Gastrocnemius medialis (tissue), 4 donors: ENCODE results near the gene OSCP1. TPM values are rescaled to one million over a fixed set of nuclear protein-coding genes. Genes with fewer than 3 reads are reported as not detected.

ENCODE experiments used
- ATAC-seq, 2 donors: fragments of 150-250 bp; one replicate each; pipeline ENCODE4 v1.9.1; 2016
- DNase-seq, 2 donors: peaks; one replicate each; pipeline ENCODE4 v3.0.0-alpha.2; 2019
- H3K27ac ChIP-seq, 4 donors: fragments of 200-600 bp; sonication (generic); 1 replicate in 1 of 4; 2 replicates in 3 of 4; pipeline ENCODE4 v1.5.1; 2016 to 2018; ENCODE audit warnings: mild to moderate bottlenecking in 2 of 4, moderate library complexity in 1 of 4
- H3K27me3 ChIP-seq, 3 donors: fragments of 200-600 bp; sonication (generic) in 2 of 3; 1 replicate in 1 of 3; 2 replicates in 2 of 3; pipeline versions ENCODE4 v1.5.1 to v1.6.0; 2016 to 2019; ENCODE audit warnings: mild to moderate bottlenecking in 1 of 3, moderate library complexity in 1 of 3
- H3K36me3 ChIP-seq, 2 donors: fragments of 200-600 bp; sonication (generic) in 1 of 2; one replicate each; pipeline ENCODE4 v1.5.1; 2017 to 2018
- H3K4me1 ChIP-seq, 2 donors: fragments of 200-600 bp; sonication (generic) in 1 of 2; one replicate each; pipeline ENCODE4 v1.5.1; 2016 to 2017; ENCODE audit warnings: mild to moderate bottlenecking in 2 of 2
- H3K4me3 ChIP-seq, 4 donors: fragments of 200-600 bp; sonication (generic) in 3 of 4; 1 replicate in 1 of 4; 2 replicates in 3 of 4; pipeline ENCODE4 v1.5.1; 2016 to 2019; ENCODE audit warnings: mild to moderate bottlenecking in 2 of 4
- H3K9me3 ChIP-seq, 3 donors: fragments of 200-600 bp; sonication (generic) in 2 of 3; 1 replicate in 1 of 3; 2 replicates in 2 of 3; pipeline ENCODE4 v1.5.1; 2016 to 2019
- CTCF ChIP-seq, 5 experiments: fragments of 450-650 bp in 3 of 5; fragments of 200-600 bp in 2 of 5; sonication (generic) in 2 of 5; IDR thresholded peaks in 4 of 5; conservative IDR thresholded peaks in 1 of 5; 1 replicate in 4 of 5; 2 replicates in 1 of 5; pipeline ENCODE4 v1.5.1; 2016 to 2019; ENCODE audit warnings: antibody characterized with exemption in 5 of 5, mild to moderate bottlenecking in 3 of 5, moderate library complexity in 3 of 5
- POLR2A ChIP-seq, 2 donors: fragments of 450-650 bp; IDR thresholded peaks; one replicate each; pipeline ENCODE4 v1.6.1; 2017; ENCODE audit warnings: antibody characterized with exemption in 2 of 2, mild to moderate bottlenecking in 2 of 2, moderate library complexity in 2 of 2
- in situ Hi-C, 4 donors: fragments of 200-750 bp; cut with MboI; loops; one replicate each; pipeline versions ENCODE4 v1.15.0 to v1.8.0; 2017; ENCODE audit warnings: low sequenced_read_pairs in 4 of 4
- intact Hi-C: fragments of 100-400 bp; cut with DNase I; formaldehyde crosslinking; loops from one replicate; pipeline ENCODE4 v1.15.1; 2023; ENCODE audit warnings: low total_unique reads
- total RNA-seq, 4 donors: library from RNA; depleted of rRNA; stranded (reverse); fragments of >200 nt; gene quantifications; one replicate each; pipeline versions ENCODE4 v1.1.0 to v1.2.3, GENCODE V29; 2016

The OSCP1 gene
- total RNA-seq, 4 donors from 2014 or later = 3.3 to 6.7 (median 4.7) TPM

- Histone ChIP-seq H3K27ac (no peak overlapping the region), H3K4me3 (no peak overlapping the region), H3K4me1 (no peaks in the 10 kb centered on the region), H3K9me3 (no peaks in the 10 kb centered on the region), H3K27me3 (no peaks in the 10 kb centered on the region), H3K36me3 (no peaks in the 10 kb centered on the region)
- no peak for ATAC-seq
- intact Hi-C loops = no loop called here
- TF ChIP-seq CTCF (IDR thresholded peaks at IDR 0.05 in 4 of 5, conservative IDR thresholded peaks at IDR 0.05 in 1 of 5) (no peak), POLR2A (IDR thresholded peaks at IDR 0.05) (no peak)
- in situ Hi-C loops = no loop called here
- DNase-seq = no peak
Measured at GRCh38 chr1:36475341-36475740, 25.1 kb upstream of the OSCP1 start.

- H3K9me3 ChIP-seq = no peaks in the 10 kb centered on the region
- no peaks in the 10 kb centered on the region for H3K36me3 ChIP-seq
- H3K27ac ChIP-seq = no peak overlapping the region
- H3K4me3 ChIP-seq = no peak overlapping the region
- intact Hi-C loops (no loop called here), in situ Hi-C loops (no loop called here)
- H3K4me1 ChIP-seq = no peaks in the 10 kb centered on the region
- no peak for TF ChIP-seq CTCF (IDR thresholded peaks at IDR 0.05 in 4 of 5, conservative IDR thresholded peaks at IDR 0.05 in 1 of 5)
- no peak for TF ChIP-seq POLR2A (IDR thresholded peaks at IDR 0.05)
- DNase-seq (no peak), ATAC-seq (no peak)
- H3K27me3 ChIP-seq = no peaks in the 10 kb centered on the region
Measured at GRCh38 chr1:36472656-36473055, 22.4 kb upstream of the OSCP1 start.

GRCh38 chr1:36471830-36472641, 21.8 kb upstream of the OSCP1 start:
- in situ Hi-C loops = no loop called here
- no peak for ATAC-seq
- TF ChIP-seq POLR2A (IDR thresholded peaks at IDR 0.05) = no peak
- TF ChIP-seq CTCF (IDR thresholded peaks at IDR 0.05 in 4 of 5, conservative IDR thresholded peaks at IDR 0.05 in 1 of 5) = no peak
- Histone ChIP-seq H3K4me1 (no peaks in the 10 kb centered on the region), H3K36me3 (no peaks in the 10 kb centered on the region), H3K4me3 (no peak overlapping the region), H3K9me3 (no peaks in the 10 kb centered on the region), H3K27me3 (no peaks in the 10 kb centered on the region), H3K27ac (no peak overlapping the region)
- no peak for DNase-seq
- intact Hi-C loops = no loop called here

- ATAC-seq (no peak), DNase-seq (no peak)
- Histone ChIP-seq H3K9me3 (no peaks in the 10 kb centered on the region), H3K36me3 (no peaks in the 10 kb centered on the region), H3K27me3 (no peaks in the 10 kb centered on the region), H3K4me1 (peaks cover 4 to 5% of the 10 kb centered on the region in 2 donors), H3K27ac (no peak overlapping the region), H3K4me3 (no peak overlapping the region)
- TF ChIP-seq POLR2A (IDR thresholded peaks at IDR 0.05) (no peak), CTCF (IDR thresholded peaks at IDR 0.05 in 4 of 5, conservative IDR thresholded peaks at IDR 0.05 in 1 of 5) (no peak)
- in situ Hi-C loops = no loop called here
- intact Hi-C loops = loop anchor here (10.0 kb wide), 1 partner anchor 914 kb away; the partner anchor contains the start of genes KIAA0319L and NCDN
Measured at GRCh38 chr1:36469163-36469562, 18.9 kb upstream of the OSCP1 start.
